HepG2 (cell line): ENCODE results near the gene BCL2L11. TPM values are rescaled to one million over a fixed set of nuclear protein-coding genes. Genes with fewer than 3 reads are reported as not detected.

ENCODE experiments used
- CAMTA2 ChIP-seq: sonication (generic); formaldehyde crosslinking; IDR thresholded peaks from 2 replicates; pipeline ENCODE4 v1.4.0; 2020; ENCODE audit warnings: mild to moderate bottlenecking, missing genetic modification reagents, borderline replicate concordance
- CBX1 ChIP-seq: IDR thresholded peaks from one replicate; pipeline ENCODE4 v1.6.1; 2016; ENCODE audit warnings: antibody characterized with exemption, low read depth
- ETV6 ChIP-seq: sonication (generic); formaldehyde crosslinking; conservative IDR thresholded peaks from 2 replicates; pipeline ENCODE4 v1.4.0; 2020; ENCODE audit warnings: missing genetic modification reagents
- HOXA5 ChIP-seq: sonication (generic); formaldehyde crosslinking; IDR thresholded peaks from 2 replicates; pipeline ENCODE4 v1.4.0; 2020; ENCODE audit warnings: missing genetic modification reagents
- PHB2 ChIP-seq: fragments of 450-650 bp; IDR thresholded peaks from 2 replicates; pipeline ENCODE4 v1.6.1; 2018; ENCODE audit not compliant: partially characterized antibody
- POLR2A ChIP-seq, 2 experiments: IDR thresholded peaks; 2 replicates each; pipeline ENCODE4 v1.6.1; 2011; ENCODE audit warnings: low read depth in 2 of 2, low read length in 2 of 2, mild to moderate bottlenecking in 1 of 2, moderate library complexity in 1 of 2; ENCODE audit not compliant: insufficient read depth in 1 of 2
- RORA ChIP-seq: sonication (generic); formaldehyde crosslinking; IDR thresholded peaks from 2 replicates; pipeline ENCODE4 v1.5.0; 2020; ENCODE audit warnings: mild to moderate bottlenecking, missing genetic modification reagents, moderate library complexity
- SP4 ChIP-seq: sonication (generic); formaldehyde crosslinking; IDR thresholded peaks from 2 replicates; pipeline ENCODE4 v1.8.1; 2023; ENCODE audit warnings: mild to moderate bottlenecking, missing genetic modification reagents
- SUZ12 ChIP-seq: fragments of 150-350 bp; IDR thresholded peaks from 2 replicates; pipeline ENCODE4 v1.6.1; 2014; ENCODE audit warnings: low read depth, low read length
- TCF12 ChIP-seq, 2 experiments: fragments of 450-650 bp in 1 of 2; sonication (generic) in 1 of 2; formaldehyde crosslinking in 1 of 2; IDR thresholded peaks; 2 replicates each; pipeline versions ENCODE4 v1.6.1 to v1.8.0; 2017 to 2022; ENCODE audit warnings: antibody characterized with exemption in 1 of 2, mild to moderate bottlenecking in 1 of 2, missing genetic modification reagents in 1 of 2, moderate library complexity in 1 of 2
- U2AF1 ChIP-seq: fragments of 200-400 bp; formaldehyde crosslinking; optimal IDR thresholded peaks from 2 replicates; pipeline ENCODE3; 2017; ENCODE audit warnings: mild to moderate bottlenecking, low read depth, low read length
- ZBTB7A ChIP-seq: sonication (generic); formaldehyde crosslinking; IDR thresholded peaks from 2 replicates; pipeline ENCODE4 v1.8.0; 2022; ENCODE audit warnings: mild to moderate bottlenecking, missing genetic modification reagents
- ZFP90 ChIP-seq: sonication (generic); formaldehyde crosslinking; IDR thresholded peaks from 2 replicates; pipeline ENCODE4 v1.8.0; 2022; ENCODE audit warnings: missing genetic modification reagents, mild to moderate bottlenecking, inconsistent platforms, borderline replicate concordance
- ZMYM3 ChIP-seq: sonication (generic); formaldehyde crosslinking; IDR thresholded peaks from 2 replicates; pipeline ENCODE4 v1.5.1; 2020; ENCODE audit warnings: mild to moderate bottlenecking, missing genetic modification reagents
- ZNF644 ChIP-seq: IDR thresholded peaks from 2 replicates; pipeline ENCODE4 v1.6.1; 2016; ENCODE audit warnings: low read depth
- ZNF737 ChIP-seq: sonication (generic); formaldehyde crosslinking; IDR thresholded peaks from 2 replicates; pipeline ENCODE4 v1.5.0; 2020; ENCODE audit warnings: missing genetic modification reagents, mild to moderate bottlenecking, borderline replicate concordance
- ZZZ3 ChIP-seq: sonication (generic); formaldehyde crosslinking; IDR thresholded peaks from 2 replicates; pipeline ENCODE4 v1.4.0; 2020; ENCODE audit warnings: missing genetic modification reagents, mild to moderate bottlenecking, borderline replicate concordance
- polyA plus RNA-seq, 8 experiments: library from polyadenylated mRNA; depleted of rRNA in 3 of 8; stranded (reverse) in 7 of 8; unstranded in 1 of 8; fragments of >200 nt; fragmentation: Illumina TruSeq in 4 of 8; extraction: Trizol in 4 of 8; gene quantifications; 2 replicates each; pipeline versions ENCODE4 v1.2.1 to v1.2.3, GENCODE V29; 2011 to 2016; ENCODE audit warnings: low read depth in 4 of 8, missing spikeins in 1 of 8, mixed read lengths in 1 of 8; ENCODE audit not compliant: insufficient read depth in 1 of 8
- total RNA-seq, 5 experiments: library from RNA; depleted of rRNA; stranded (reverse); fragments of >200 nt; fragmentation: Illumina TruSeq; extraction: Trizol; gene quantifications; 2 replicates each; pipeline ENCODE4 v1.2.3, GENCODE V29; 2016; ENCODE audit warnings: low read depth in 1 of 5
- TF ChIP-seq, protein P1 (sequence below): sonication (generic); formaldehyde crosslinking; IDR thresholded peaks from 2 replicates; pipeline ENCODE4 v1.4.0; 2020; ENCODE audit warnings: missing genetic modification reagents
- TF ChIP-seq, protein P2 (sequence below): sonication (generic); formaldehyde crosslinking; IDR thresholded peaks from 2 replicates; pipeline ENCODE4 v1.5.1; 2020; ENCODE audit warnings: mild to moderate bottlenecking, moderate library complexity, missing genetic modification reagents
- TF ChIP-seq, protein P3 (sequence below): sonication (generic); formaldehyde crosslinking; IDR thresholded peaks from 2 replicates; pipeline ENCODE4 v1.5.0; 2020; ENCODE audit warnings: missing genetic modification reagents
- TF ChIP-seq, protein P4 (sequence below): sonication (generic); formaldehyde crosslinking; IDR thresholded peaks from 2 replicates; pipeline ENCODE4 v1.4.0; 2020; ENCODE audit warnings: mild to moderate bottlenecking, missing genetic modification reagents
- TF ChIP-seq, protein P5 (sequence below): sonication (generic); formaldehyde crosslinking; IDR thresholded peaks from 2 replicates; pipeline ENCODE4 v1.8.1; 2023; ENCODE audit warnings: mild to moderate bottlenecking, missing genetic modification reagents, borderline replicate concordance

Gene BCL2L11
- total and polyA plus RNA-seq, 2 of the 13 experiments (the other 11 are each of a cell fraction or from before 2014, with no cell fraction given), result 6.1 to 9.7 TPM

DNA sequence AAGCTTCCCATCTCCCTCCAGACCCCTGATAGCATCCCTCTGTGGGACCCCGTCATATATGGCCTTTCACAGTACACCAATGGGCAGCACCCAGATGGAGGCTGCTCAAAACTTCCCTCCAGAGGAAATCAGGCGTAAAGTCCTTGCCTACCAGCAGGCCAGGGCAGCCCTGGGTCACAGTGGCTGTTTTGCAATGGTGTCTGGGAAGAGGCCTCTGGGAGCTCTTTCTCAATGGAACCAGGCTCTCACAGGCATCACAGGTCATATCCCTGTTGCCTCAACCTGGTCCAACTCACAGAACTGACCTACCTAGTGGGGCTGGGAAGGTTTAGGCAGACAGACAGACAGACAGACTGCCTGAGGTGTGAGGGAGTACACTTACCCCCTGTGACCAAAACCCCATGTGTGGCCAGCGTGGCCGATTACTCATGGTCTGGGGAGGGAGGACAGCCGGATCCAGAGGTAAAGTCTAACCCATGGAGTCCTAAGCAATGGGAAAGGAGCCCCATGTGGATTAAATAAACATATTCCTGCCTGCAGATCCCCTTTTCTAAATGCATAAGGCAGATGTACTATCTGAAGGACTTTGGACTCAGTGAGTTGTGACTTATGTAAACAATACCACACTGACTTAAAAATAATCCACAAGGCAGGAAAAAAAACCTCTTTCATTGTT lies 58.2 kb downstream of the BCL2L11 start (continued):
- TF ChIP-seq TCF12 (IDR thresholded peaks at IDR 0.05), result no peak
- TF ChIP-seq TCF12 (CRISPR knock-in tag; IDR thresholded peaks at IDR 0.05), result no peak
- no peak for TF ChIP-seq CBX1
- TF ChIP-seq SUZ12, result no peak
- no peak for TF ChIP-seq ETV6 (CRISPR knock-in tag)
- TF ChIP-seq ZZZ3 (CRISPR knock-in tag), result no peak
- TF ChIP-seq, protein P1, sequence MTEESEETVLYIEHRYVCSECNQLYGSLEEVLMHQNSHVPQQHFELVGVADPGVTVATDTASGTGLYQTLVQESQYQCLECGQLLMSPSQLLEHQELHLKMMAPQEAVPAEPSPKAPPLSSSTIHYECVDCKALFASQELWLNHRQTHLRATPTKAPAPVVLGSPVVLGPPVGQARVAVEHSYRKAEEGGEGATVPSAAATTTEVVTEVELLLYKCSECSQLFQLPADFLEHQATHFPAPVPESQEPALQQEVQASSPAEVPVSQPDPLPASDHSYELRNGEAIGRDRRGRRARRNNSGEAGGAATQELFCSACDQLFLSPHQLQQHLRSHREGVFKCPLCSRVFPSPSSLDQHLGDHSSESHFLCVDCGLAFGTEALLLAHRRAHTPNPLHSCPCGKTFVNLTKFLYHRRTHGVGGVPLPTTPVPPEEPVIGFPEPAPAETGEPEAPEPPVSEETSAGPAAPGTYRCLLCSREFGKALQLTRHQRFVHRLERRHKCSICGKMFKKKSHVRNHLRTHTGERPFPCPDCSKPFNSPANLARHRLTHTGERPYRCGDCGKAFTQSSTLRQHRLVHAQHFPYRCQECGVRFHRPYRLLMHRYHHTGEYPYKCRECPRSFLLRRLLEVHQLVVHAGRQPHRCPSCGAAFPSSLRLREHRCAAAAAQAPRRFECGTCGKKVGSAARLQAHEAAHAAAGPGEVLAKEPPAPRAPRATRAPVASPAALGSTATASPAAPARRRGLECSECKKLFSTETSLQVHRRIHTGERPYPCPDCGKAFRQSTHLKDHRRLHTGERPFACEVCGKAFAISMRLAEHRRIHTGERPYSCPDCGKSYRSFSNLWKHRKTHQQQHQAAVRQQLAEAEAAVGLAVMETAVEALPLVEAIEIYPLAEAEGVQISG (CRISPR knock-in tag), result peak; percentile 41; the same call in 1 of the 2 replicates
- no peak for TF ChIP-seq ZNF737
- peak in 1 of 2 experiments; percentile 37; a peak in 1 of 4 replicates for TF ChIP-seq POLR2A (IDR thresholded peaks at IDR 0.05; ENCODE audit: insufficient read depth in 1 of 2, low read depth in 2 of 2, low read length in 2 of 2)
- TF ChIP-seq ZBTB7A, result peak; percentile 10; the same call in 1 of the 2 replicates
- no peak for TF ChIP-seq U2AF1
- peak; percentile 82 for TF ChIP-seq ZNF644 (CRISPR knock-in tag)
- TF ChIP-seq, protein P2, sequence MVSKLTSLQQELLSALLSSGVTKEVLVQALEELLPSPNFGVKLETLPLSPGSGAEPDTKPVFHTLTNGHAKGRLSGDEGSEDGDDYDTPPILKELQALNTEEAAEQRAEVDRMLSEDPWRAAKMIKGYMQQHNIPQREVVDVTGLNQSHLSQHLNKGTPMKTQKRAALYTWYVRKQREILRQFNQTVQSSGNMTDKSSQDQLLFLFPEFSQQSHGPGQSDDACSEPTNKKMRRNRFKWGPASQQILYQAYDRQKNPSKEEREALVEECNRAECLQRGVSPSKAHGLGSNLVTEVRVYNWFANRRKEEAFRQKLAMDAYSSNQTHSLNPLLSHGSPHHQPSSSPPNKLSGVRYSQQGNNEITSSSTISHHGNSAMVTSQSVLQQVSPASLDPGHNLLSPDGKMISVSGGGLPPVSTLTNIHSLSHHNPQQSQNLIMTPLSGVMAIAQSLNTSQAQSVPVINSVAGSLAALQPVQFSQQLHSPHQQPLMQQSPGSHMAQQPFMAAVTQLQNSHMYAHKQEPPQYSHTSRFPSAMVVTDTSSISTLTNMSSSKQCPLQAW (CRISPR knock-in tag), result no peak
- TF ChIP-seq, protein P3, sequence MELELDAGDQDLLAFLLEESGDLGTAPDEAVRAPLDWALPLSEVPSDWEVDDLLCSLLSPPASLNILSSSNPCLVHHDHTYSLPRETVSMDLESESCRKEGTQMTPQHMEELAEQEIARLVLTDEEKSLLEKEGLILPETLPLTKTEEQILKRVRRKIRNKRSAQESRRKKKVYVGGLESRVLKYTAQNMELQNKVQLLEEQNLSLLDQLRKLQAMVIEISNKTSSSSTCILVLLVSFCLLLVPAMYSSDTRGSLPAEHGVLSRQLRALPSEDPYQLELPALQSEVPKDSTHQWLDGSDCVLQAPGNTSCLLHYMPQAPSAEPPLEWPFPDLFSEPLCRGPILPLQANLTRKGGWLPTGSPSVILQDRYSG (CRISPR knock-in tag), result no peak
- TF ChIP-seq, protein P4, sequence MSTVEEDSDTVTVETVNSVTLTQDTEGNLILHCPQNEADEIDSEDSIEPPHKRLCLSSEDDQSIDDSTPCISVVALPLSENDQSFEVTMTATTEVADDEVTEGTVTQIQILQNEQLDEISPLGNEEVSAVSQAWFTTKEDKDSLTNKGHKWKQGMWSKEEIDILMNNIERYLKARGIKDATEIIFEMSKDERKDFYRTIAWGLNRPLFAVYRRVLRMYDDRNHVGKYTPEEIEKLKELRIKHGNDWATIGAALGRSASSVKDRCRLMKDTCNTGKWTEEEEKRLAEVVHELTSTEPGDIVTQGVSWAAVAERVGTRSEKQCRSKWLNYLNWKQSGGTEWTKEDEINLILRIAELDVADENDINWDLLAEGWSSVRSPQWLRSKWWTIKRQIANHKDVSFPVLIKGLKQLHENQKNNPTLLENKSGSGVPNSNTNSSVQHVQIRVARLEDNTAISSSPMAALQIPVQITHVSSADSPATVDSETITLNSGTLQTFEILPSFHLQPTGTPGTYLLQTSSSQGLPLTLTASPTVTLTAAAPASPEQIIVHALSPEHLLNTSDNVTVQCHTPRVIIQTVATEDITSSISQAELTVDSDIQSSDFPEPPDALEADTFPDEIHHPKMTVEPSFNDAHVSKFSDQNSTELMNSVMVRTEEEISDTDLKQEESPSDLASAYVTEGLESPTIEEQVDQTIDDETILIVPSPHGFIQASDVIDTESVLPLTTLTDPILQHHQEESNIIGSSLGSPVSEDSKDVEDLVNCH (CRISPR knock-in tag), result 0 out of 2 replicates have a peak, but pooled peaks have one; percentile 62
- no peak for TF ChIP-seq RORA (CRISPR knock-in tag)
- TF ChIP-seq CAMTA2 (CRISPR knock-in tag), result 0 out of 2 replicates have a peak, but pooled peaks have one; percentile 34
- no peak for TF ChIP-seq PHB2
- no peak for TF ChIP-seq SP4 (CRISPR knock-in tag)
- TF ChIP-seq HOXA5 (CRISPR knock-in tag), result peak; percentile 35; the same call in 1 of the 2 replicates
- TF ChIP-seq, protein P5, sequence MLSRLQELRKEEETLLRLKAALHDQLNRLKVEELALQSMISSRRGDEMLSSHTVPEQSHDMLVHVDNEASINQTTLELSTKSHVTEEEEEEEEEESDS (CRISPR knock-in tag), result no peak
- peak; percentile 79 for TF ChIP-seq ZMYM3 (CRISPR knock-in tag)
- no peak; the same call in 1 of the 2 replicates for TF ChIP-seq ZFP90
